Measurements from ENCODE around the gene PCF11. TPM values are rescaled to one million over a fixed set of nuclear protein-coding genes. Genes with fewer than 3 reads are reported as not detected.

PCF11 gene
- total RNA-seq, 5 donors from 2014 or later (not counting 1 experiment from before 2014, with no cell fraction given): 130 to 164 (median 151) TPM

- peak overlapping the region; percentile 63 to 99 (median 96) for H3K4me3 Mint-ChIP-seq
- Histone ChIP-seq H3K4me3 (ENCODE audit: control insufficient read depth in 1 of 2, extremely low read depth in 1 of 2, low read length in 1 of 2) (no peak overlapping the region), H3K27me3 (replicated peaks in 1 of 2; ENCODE audit: control insufficient read depth in 2 of 2, extremely low read depth in 1 of 2, insufficient read depth in 2 of 2, low read length in 1 of 2) (no peaks in the 10 kb centered on the region), H3K36me3 (ENCODE audit: control insufficient read depth in 2 of 2, extremely low read depth in 1 of 2, insufficient read depth in 1 of 2, low read length in 1 of 2) (peaks cover 0 to 26% of the 10 kb centered on the region in 2 donors), H3K4me1 (ENCODE audit: control insufficient read depth in 1 of 2, extremely low read depth in 1 of 2, insufficient read depth in 2 of 2, low read length in 2 of 2) (peaks cover 16 to 39% of the 10 kb centered on the region in 2 experiments), H3K27ac (ENCODE audit: low read length) (peak overlapping the region; percentile 98), H3K9me3 (no peaks in the 10 kb centered on the region)
- H3K4me1 Mint-ChIP-seq: peaks cover 64 to 66% (median 66%) of the 10 kb centered on the region in 3 donors
- peaks cover 52% of the 10 kb centered on the region for H3K36me3 Mint-ChIP-seq
- no CpG with 5 or more reads among the region's 1 CpG for WGBS (ENCODE audit: insufficient coverage)
- ChIA-PET CTCF (interaction anchor here in 1 of 2 donors (1.0 kb wide), 1 partner anchor 20 kb away, joined by 3 read pairs; no protein-coding TSS in a partner anchor), POLR2A (interaction anchor here in 1 of 2 donors (0.6 to 1.0 kb wide), 2 partner anchors 8 to 243 kb away, joined by 3 read pairs; no protein-coding TSS in a partner anchor)
- peaks cover 0 to 6% (median 0%) of the 10 kb centered on the region in 3 donors for H3K9me3 Mint-ChIP-seq
- H3K27me3 Mint-ChIP-seq: no peaks in the 10 kb centered on the region
- DNase-seq (no peak), ATAC-seq (replicated peaks in 1 of 4) (no peak)
- peak overlapping the region; percentile 84 to 100 for H3K27ac Mint-ChIP-seq
These were observed 4.8 kb downstream of the PCF11 start for GRCh38 chr11:83161610-83162199.

GRCh38 chr11:83162377-83162776, 5.4 kb downstream of the PCF11 start:
- peaks cover 0 to 32% of the 10 kb centered on the region in 2 donors for H3K36me3 ChIP-seq (ENCODE audit: control insufficient read depth in 2 of 2, extremely low read depth in 1 of 2, insufficient read depth in 1 of 2, low read length in 1 of 2)
- H3K4me1 ChIP-seq (ENCODE audit: control insufficient read depth in 1 of 2, extremely low read depth in 1 of 2, insufficient read depth in 2 of 2, low read length in 2 of 2): peaks cover 16 to 39% of the 10 kb centered on the region in 2 experiments
- Mint-ChIP-seq H3K4me3 (peak overlapping the region; percentile 63 to 99 (median 96)), H3K4me1 (peaks cover 66 to 71% (median 70%) of the 10 kb centered on the region in 3 donors), H3K27me3 (no peaks in the 10 kb centered on the region), H3K27ac (peak overlapping the region; percentile 84 to 100), H3K36me3 (peaks cover 57% of the 10 kb centered on the region), H3K9me3 (peaks cover 0 to 6% (median 0%) of the 10 kb centered on the region in 3 donors)
- ChIA-PET POLR2A (interaction anchor here in 1 of 2 donors (0.6 to 1.5 kb wide), 2 partner anchors 26 to 30 kb away, joined by 3 to 6 read pairs; no protein-coding TSS in a partner anchor), CTCF (interaction anchor here in 1 of 2 donors (1.0 kb wide), 1 partner anchor 19 kb away, joined by 3 read pairs; no protein-coding TSS in a partner anchor)
- H3K27ac ChIP-seq (ENCODE audit: low read length): peak overlapping the region; percentile 98
- H3K9me3 ChIP-seq: no peaks in the 10 kb centered on the region
- no peaks in the 10 kb centered on the region for H3K27me3 ChIP-seq (replicated peaks in 1 of 2; ENCODE audit: control insufficient read depth in 2 of 2, extremely low read depth in 1 of 2, insufficient read depth in 2 of 2, low read length in 1 of 2)
- peak in 1 of 35 experiments; percentile 66 for DNase-seq
- no peak overlapping the region for H3K4me3 ChIP-seq (ENCODE audit: control insufficient read depth in 1 of 2, extremely low read depth in 1 of 2, low read length in 1 of 2)
- ATAC-seq (replicated peaks in 1 of 4): peak in 3 of 4 experiments; percentile 37 to 53 (median 44)
- WGBS (ENCODE audit: insufficient coverage): no CpG with 5 or more reads among the region's 2 CpGs

GRCh38 chr11:83166193-83166866, 9.4 kb downstream of the PCF11 start:
- peaks cover 28 to 39% of the 10 kb centered on the region in 2 experiments for H3K4me1 ChIP-seq (ENCODE audit: control insufficient read depth in 1 of 2, extremely low read depth in 1 of 2, insufficient read depth in 2 of 2, low read length in 2 of 2)
- peaks cover 0 to 6% (median 0%) of the 10 kb centered on the region in 3 donors for H3K9me3 Mint-ChIP-seq
- H3K36me3 Mint-ChIP-seq: peaks cover 72% of the 10 kb centered on the region
- H3K36me3 ChIP-seq (ENCODE audit: control insufficient read depth in 2 of 2, extremely low read depth in 1 of 2, insufficient read depth in 1 of 2, low read length in 1 of 2): peaks cover 0 to 63% of the 10 kb centered on the region in 2 donors
- H3K27me3 Mint-ChIP-seq: no peaks in the 10 kb centered on the region
- peak overlapping the region; percentile 50 to 62 for H3K27ac Mint-ChIP-seq
- ChIA-PET CTCF (interaction anchor here in 1 of 2 donors (0.5 kb wide), 1 partner anchor 14 kb away, joined by 6 read pairs; no protein-coding TSS in a partner anchor), POLR2A (no interaction called here)
- no peaks in the 10 kb centered on the region for H3K9me3 ChIP-seq
- H3K4me1 Mint-ChIP-seq: peaks cover 82 to 90% (median 86%) of the 10 kb centered on the region in 3 donors
- no peaks in the 10 kb centered on the region for H3K27me3 ChIP-seq (replicated peaks in 1 of 2; ENCODE audit: control insufficient read depth in 2 of 2, extremely low read depth in 1 of 2, insufficient read depth in 2 of 2, low read length in 1 of 2)
- 100% methylated on average over 4 of the region's 11 CpGs for WGBS (ENCODE audit: insufficient coverage)
- ATAC-seq (replicated peaks in 1 of 4) (no peak), DNase-seq (no peak)
- H3K4me3 Mint-ChIP-seq: peak overlapping the region in 1 of 3 donors; percentile 37
- no peak overlapping the region for H3K27ac ChIP-seq (ENCODE audit: low read length)
- H3K4me3 ChIP-seq (ENCODE audit: control insufficient read depth in 1 of 2, extremely low read depth in 1 of 2, low read length in 1 of 2): no peak overlapping the region

- DNase-seq: no peak
- 100% methylated on average over 5 of the region's 5 CpGs for WGBS (ENCODE audit: insufficient coverage)
- Mint-ChIP-seq H3K27ac (peak overlapping the region; percentile 34 to 36), H3K9me3 (peaks cover 0 to 6% (median 0%) of the 10 kb centered on the region in 3 donors), H3K4me3 (peak overlapping the region in 2 of 3 donors; percentile 24 to 70), H3K36me3 (peaks cover 69% of the 10 kb centered on the region), H3K27me3 (no peaks in the 10 kb centered on the region), H3K4me1 (peaks cover 82 to 88% (median 84%) of the 10 kb centered on the region in 3 donors)
- H3K27ac ChIP-seq (ENCODE audit: low read length): no peak overlapping the region
- no peaks in the 10 kb centered on the region for H3K9me3 ChIP-seq
- H3K4me1 ChIP-seq (ENCODE audit: control insufficient read depth in 1 of 2, extremely low read depth in 1 of 2, insufficient read depth in 2 of 2, low read length in 2 of 2): peaks cover 31 to 38% of the 10 kb centered on the region in 2 experiments
- ChIA-PET POLR2A (interaction anchor here in 1 of 2 donors (0.6 to 1.3 kb wide), 4 partner anchors 8 to 31 kb away, joined by 3 to 9 read pairs (median 3); partner anchors contain the start of gene PCF11), CTCF (interaction anchor here in 1 of 2 donors (1.8 kb wide), 1 partner anchor 13 kb away, joined by 4 read pairs; no protein-coding TSS in a partner anchor)
- H3K36me3 ChIP-seq (ENCODE audit: control insufficient read depth in 2 of 2, extremely low read depth in 1 of 2, insufficient read depth in 1 of 2, low read length in 1 of 2): peaks cover 3 to 74% of the 10 kb centered on the region in 2 donors
- no peaks in the 10 kb centered on the region for H3K27me3 ChIP-seq (replicated peaks in 1 of 2; ENCODE audit: control insufficient read depth in 2 of 2, extremely low read depth in 1 of 2, insufficient read depth in 2 of 2, low read length in 1 of 2)
- no peak overlapping the region for H3K4me3 ChIP-seq (ENCODE audit: control insufficient read depth in 1 of 2, extremely low read depth in 1 of 2, low read length in 1 of 2)
- ATAC-seq (replicated peaks in 1 of 4): no peak
These were observed 11.8 kb downstream of the PCF11 start for GRCh38 chr11:83168756-83169155.

GRCh38 chr11:83170865-83171264, 13.9 kb downstream of the PCF11 start:
- peak overlapping the region; percentile 70 to 78 (median 70) for H3K4me3 Mint-ChIP-seq
- Histone ChIP-seq H3K27me3 (replicated peaks in 1 of 2; ENCODE audit: control insufficient read depth in 2 of 2, extremely low read depth in 1 of 2, insufficient read depth in 2 of 2, low read length in 1 of 2) (no peaks in the 10 kb centered on the region), H3K27ac (ENCODE audit: low read length) (no peak overlapping the region), H3K9me3 (no peaks in the 10 kb centered on the region), H3K4me1 (ENCODE audit: control insufficient read depth in 1 of 2, extremely low read depth in 1 of 2, insufficient read depth in 2 of 2, low read length in 2 of 2) (peaks cover 33 to 50% of the 10 kb centered on the region in 2 experiments), H3K4me3 (ENCODE audit: control insufficient read depth in 1 of 2, extremely low read depth in 1 of 2, low read length in 1 of 2) (peak overlapping the region; percentile 11 to 44), H3K36me3 (ENCODE audit: control insufficient read depth in 2 of 2, extremely low read depth in 1 of 2, insufficient read depth in 1 of 2, low read length in 1 of 2) (peaks cover 3 to 74% of the 10 kb centered on the region in 2 donors)
- no peaks in the 10 kb centered on the region for H3K27me3 Mint-ChIP-seq
- ChIA-PET POLR2A (interaction anchor here in 1 of 2 donors (1.0 kb wide), 1 partner anchor 10 kb away, joined by 3 read pairs; no protein-coding TSS in a partner anchor), CTCF (no interaction called here)
- peaks cover 84 to 89% (median 88%) of the 10 kb centered on the region in 3 donors for H3K4me1 Mint-ChIP-seq
- WGBS (ENCODE audit: insufficient coverage): no CpG with 5 or more reads among the region's 2 CpGs
- DNase-seq: no peak
- peaks cover 61% of the 10 kb centered on the region for H3K36me3 Mint-ChIP-seq
- H3K27ac Mint-ChIP-seq: peak overlapping the region; percentile 62 to 64
- ATAC-seq (replicated peaks in 1 of 4): no peak
- H3K9me3 Mint-ChIP-seq: peaks cover 0 to 5% (median 0%) of the 10 kb centered on the region in 3 donors

GRCh38 chr11:83172551-83172950, 15.6 kb downstream of the PCF11 start:
- peak overlapping the region; percentile 2 for H3K27ac ChIP-seq (ENCODE audit: low read length)
- CTCF ChIA-PET: interaction anchor here (0.6 to 0.7 kb wide), 2 partner anchors 11 to 88 kb away, joined by 3 to 6 read pairs; no protein-coding TSS in a partner anchor

More at GRCh38 chr11:83172551-83172950, 15.6 kb downstream of the PCF11 start:
- no peak for ATAC-seq (replicated peaks in 1 of 4)
- H3K4me1 ChIP-seq (ENCODE audit: control insufficient read depth in 1 of 2, extremely low read depth in 1 of 2, insufficient read depth in 2 of 2, low read length in 2 of 2): peaks cover 34 to 49% of the 10 kb centered on the region in 2 experiments
- peaks cover 3 to 67% of the 10 kb centered on the region in 2 donors for H3K36me3 ChIP-seq (ENCODE audit: control insufficient read depth in 2 of 2, extremely low read depth in 1 of 2, insufficient read depth in 1 of 2, low read length in 1 of 2)
- peak overlapping the region; percentile 22 to 31 for H3K27ac Mint-ChIP-seq
- H3K36me3 Mint-ChIP-seq: peaks cover 57% of the 10 kb centered on the region
- POLR2A ChIA-PET: interaction anchor here (1.0 to 1.2 kb wide), 4 partner anchors 8 to 98 kb away, joined by 3 to 6 read pairs (median 5); no protein-coding TSS in a partner anchor
- no peaks in the 10 kb centered on the region for H3K27me3 Mint-ChIP-seq
- H3K27me3 ChIP-seq (replicated peaks in 1 of 2; ENCODE audit: control insufficient read depth in 2 of 2, extremely low read depth in 1 of 2, insufficient read depth in 2 of 2, low read length in 1 of 2): no peaks in the 10 kb centered on the region
- WGBS (ENCODE audit: insufficient coverage): 83% methylated on average over 1 of the region's 4 CpGs
- H3K9me3 Mint-ChIP-seq: no peaks in the 10 kb centered on the region
- no peak for DNase-seq
- no peaks in the 10 kb centered on the region for H3K9me3 ChIP-seq
- H3K4me1 Mint-ChIP-seq: peaks cover 80 to 88% (median 87%) of the 10 kb centered on the region in 3 donors
- peak overlapping the region in 1 of 2 donors; percentile 5 for H3K4me3 ChIP-seq (ENCODE audit: control insufficient read depth in 1 of 2, extremely low read depth in 1 of 2, low read length in 1 of 2)
- H3K4me3 Mint-ChIP-seq: peak overlapping the region; percentile 56 to 70 (median 70)

Data from T-cell (primary cell).